Measurements from ENCODE around the gene IGF1R. TPM values are rescaled to one million over a fixed set of nuclear protein-coding genes. Genes with fewer than 3 reads are reported as not detected.

Gene IGF1R
- polyA plus RNA-seq, 1 experiment = 36.2 TPM

DNA sequence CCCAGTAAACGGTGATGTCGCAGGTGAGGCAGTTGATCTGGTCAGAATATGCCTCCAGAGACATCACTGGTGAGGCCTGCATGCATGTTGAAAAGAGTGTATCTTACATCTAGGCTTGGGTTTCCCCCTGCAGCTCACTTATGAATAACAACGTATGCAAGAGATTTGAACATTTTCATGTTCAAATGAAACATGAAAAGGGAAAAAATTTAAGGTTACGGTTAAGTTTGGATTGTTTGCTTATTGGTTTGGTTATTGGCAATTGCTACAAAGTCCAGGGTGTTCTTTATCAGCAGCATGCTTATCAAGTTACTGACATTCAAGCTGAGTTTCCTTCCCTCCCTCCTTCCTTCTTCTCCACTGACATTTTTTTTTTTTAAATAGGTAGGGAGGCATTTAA, 123.2 kb downstream of the IGF1R start:
- no peak for DNase-seq (ENCODE audit: low read depth)
- Histone ChIP-seq H3K27me3 (ENCODE audit: control insufficient read depth, insufficient read depth, low read length) (no peaks in the 10 kb centered on the region), H3K4me3 (ENCODE audit: low read depth, low read length) (no peak overlapping the region), H3K36me3 (ENCODE audit: control insufficient read depth, insufficient read depth, low read length) (no peaks in the 10 kb centered on the region)
- ChIA-PET CTCF (interaction anchor here (1.1 to 1.9 kb wide), 2 partner anchors 8 to 304 kb away, joined by 3 to 10 read pairs; no protein-coding TSS in a partner anchor), POLR2A (interaction anchor here (0.6 kb wide), 1 partner anchor 19 kb away, joined by 4 read pairs; no protein-coding TSS in a partner anchor)
- TF ChIP-seq, protein P1, sequence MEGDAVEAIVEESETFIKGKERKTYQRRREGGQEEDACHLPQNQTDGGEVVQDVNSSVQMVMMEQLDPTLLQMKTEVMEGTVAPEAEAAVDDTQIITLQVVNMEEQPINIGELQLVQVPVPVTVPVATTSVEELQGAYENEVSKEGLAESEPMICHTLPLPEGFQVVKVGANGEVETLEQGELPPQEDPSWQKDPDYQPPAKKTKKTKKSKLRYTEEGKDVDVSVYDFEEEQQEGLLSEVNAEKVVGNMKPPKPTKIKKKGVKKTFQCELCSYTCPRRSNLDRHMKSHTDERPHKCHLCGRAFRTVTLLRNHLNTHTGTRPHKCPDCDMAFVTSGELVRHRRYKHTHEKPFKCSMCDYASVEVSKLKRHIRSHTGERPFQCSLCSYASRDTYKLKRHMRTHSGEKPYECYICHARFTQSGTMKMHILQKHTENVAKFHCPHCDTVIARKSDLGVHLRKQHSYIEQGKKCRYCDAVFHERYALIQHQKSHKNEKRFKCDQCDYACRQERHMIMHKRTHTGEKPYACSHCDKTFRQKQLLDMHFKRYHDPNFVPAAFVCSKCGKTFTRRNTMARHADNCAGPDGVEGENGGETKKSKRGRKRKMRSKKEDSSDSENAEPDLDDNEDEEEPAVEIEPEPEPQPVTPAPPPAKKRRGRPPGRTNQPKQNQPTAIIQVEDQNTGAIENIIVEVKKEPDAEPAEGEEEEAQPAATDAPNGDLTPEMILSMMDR (IDR thresholded peaks at IDR 0.05; ENCODE audit: insufficient read depth, low read depth, low read length) = no peak

DNA sequence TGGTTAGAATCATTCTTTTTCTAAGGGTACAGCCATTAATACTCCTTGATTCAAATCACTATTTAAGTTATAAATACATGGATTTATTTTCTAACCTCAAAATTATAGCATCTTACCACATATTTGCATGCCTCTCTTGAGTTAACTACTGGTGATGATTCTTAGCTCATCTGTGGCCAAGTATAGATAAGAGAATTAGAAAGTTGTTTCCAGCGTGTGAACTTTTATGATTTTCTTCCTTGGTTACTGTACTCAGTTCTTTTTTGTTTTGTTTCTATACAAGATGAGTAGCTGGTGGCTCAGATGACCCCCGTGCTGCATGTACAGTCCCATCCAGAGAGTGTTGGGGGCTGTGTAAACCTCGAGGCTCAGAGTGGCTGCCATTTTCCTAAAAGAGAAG, 124.6 kb downstream of the IGF1R start:
- Histone ChIP-seq H3K4me3 (ENCODE audit: low read depth, low read length) (no peak overlapping the region), H3K36me3 (ENCODE audit: control insufficient read depth, insufficient read depth, low read length) (no peaks in the 10 kb centered on the region), H3K27me3 (ENCODE audit: control insufficient read depth, insufficient read depth, low read length) (no peaks in the 10 kb centered on the region)
- TF ChIP-seq, protein P1 (IDR thresholded peaks at IDR 0.05; ENCODE audit: insufficient read depth, low read depth, low read length) = no peak
- ChIA-PET POLR2A (no interaction called here), CTCF (no interaction called here)
- no peak for DNase-seq (ENCODE audit: low read depth)

DNA sequence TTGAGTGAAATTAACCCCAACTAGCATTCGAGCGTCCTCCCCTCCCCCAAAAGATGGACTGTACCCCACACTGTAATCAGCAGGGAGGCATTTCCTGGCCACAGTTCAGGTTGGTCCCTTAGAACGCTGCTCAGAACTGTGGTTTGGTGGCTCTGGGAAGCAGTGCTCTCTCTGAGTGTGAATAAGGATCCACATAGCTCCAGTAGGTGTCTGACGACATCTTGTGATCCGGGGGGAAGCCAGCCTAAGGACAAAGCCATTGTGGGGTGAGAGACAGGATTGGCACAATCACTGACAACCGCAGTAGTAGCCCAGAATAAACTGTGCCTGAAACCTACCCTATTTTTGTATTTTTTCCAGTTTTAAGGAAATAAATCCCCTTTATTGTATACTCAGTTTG, 125.3 kb downstream of the IGF1R start:
- no peak for DNase-seq (ENCODE audit: low read depth)
- ChIA-PET CTCF (no interaction called here), POLR2A (no interaction called here)
- TF ChIP-seq, protein P1 (IDR thresholded peaks at IDR 0.05; ENCODE audit: insufficient read depth, low read depth, low read length) = no peak
- H3K36me3 ChIP-seq (ENCODE audit: control insufficient read depth, insufficient read depth, low read length) = no peaks in the 10 kb centered on the region
- no peaks in the 10 kb centered on the region for H3K27me3 ChIP-seq (ENCODE audit: control insufficient read depth, insufficient read depth, low read length)
- H3K4me3 ChIP-seq (ENCODE audit: low read depth, low read length) = no peak overlapping the region

DNA sequence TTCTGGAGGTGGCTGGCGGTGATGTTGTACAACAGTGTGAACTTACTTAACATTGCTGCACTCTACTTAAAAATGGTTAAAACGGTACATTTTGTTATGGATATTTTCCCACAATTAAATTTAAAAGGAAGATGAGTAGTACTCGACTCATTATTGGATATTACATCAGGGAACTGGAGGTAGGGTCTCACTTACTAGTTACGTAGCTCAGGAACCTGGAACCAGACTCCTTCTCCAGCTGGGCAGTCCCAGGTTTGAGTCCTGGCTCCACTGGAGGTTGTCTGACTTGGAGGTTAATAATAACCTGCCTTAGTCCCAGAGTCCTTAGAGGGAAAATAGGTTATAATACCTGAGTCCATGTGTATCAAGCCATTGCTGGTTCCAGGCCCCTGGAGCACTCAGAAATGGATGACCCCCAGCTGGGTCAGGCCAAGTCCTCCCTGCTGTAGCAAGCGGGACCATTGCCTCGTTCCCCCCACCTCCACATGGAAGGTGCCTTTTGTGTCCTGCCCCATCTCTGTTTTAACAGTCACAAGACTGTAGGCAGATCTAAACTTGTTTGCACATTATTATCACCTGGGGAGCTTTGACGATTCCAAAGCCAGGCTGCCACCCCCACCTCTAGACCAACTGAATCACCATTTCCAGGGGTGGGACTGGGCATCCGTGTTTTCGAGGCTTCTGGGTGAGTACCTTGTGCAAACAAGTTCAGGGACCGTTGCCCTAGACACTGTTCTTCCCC, 126.6 kb downstream of the IGF1R start:
- no peak for DNase-seq (ENCODE audit: low read depth)
- Histone ChIP-seq H3K27me3 (ENCODE audit: control insufficient read depth, insufficient read depth, low read length) (no peaks in the 10 kb centered on the region), H3K4me3 (ENCODE audit: low read depth, low read length) (no peak overlapping the region), H3K36me3 (ENCODE audit: control insufficient read depth, insufficient read depth, low read length) (no peaks in the 10 kb centered on the region)
- ChIA-PET CTCF (no interaction called here), POLR2A (no interaction called here)
- TF ChIP-seq, protein P1 (IDR thresholded peaks at IDR 0.05; ENCODE audit: insufficient read depth, low read depth, low read length) = no peak

DNA sequence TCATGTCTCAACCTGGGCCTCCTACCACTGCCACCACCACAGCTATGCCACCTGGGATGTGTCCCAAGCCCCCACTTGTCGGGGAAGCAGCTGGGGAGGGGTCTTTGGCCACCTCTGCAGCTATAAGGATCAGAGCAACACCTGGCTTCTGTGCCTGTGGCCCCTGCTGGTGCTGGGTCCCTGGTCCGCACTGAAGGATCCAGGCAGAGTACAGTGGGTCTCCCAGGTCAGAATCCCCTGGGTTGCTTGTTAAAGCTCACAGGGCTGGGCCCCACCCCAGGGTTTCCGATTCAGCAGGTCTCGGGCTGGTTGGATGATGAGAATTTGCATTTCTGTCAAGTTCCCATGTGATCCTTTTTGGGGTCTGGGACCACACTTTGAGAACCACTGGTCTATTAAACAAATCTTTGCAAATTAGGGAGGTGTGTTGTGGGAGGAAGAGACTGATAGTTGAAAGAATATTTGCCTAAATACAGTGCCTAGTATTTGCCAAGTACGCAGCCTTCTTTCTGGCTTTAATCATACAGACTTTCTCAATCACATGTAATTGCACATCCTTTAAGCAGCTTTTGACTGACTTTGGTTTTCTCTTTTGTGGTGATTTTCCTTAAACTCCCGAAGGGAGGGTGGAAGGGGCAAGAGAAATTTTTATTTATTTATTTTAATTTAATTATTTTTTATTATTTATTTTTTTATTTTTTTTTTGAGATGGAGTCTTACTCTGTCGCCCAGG, 127.3 kb downstream of the IGF1R start:
- CTCF ChIA-PET = no interaction called here
- H3K36me3 ChIP-seq (ENCODE audit: control insufficient read depth, insufficient read depth, low read length) = no peaks in the 10 kb centered on the region
- no peaks in the 10 kb centered on the region for H3K27me3 ChIP-seq (ENCODE audit: control insufficient read depth, insufficient read depth, low read length)
- no peak for DNase-seq (ENCODE audit: low read depth)
- POLR2A ChIA-PET = no interaction called here
- no peak overlapping the region for H3K4me3 ChIP-seq (ENCODE audit: low read depth, low read length)
- TF ChIP-seq, protein P1 (IDR thresholded peaks at IDR 0.05; ENCODE audit: insufficient read depth, low read depth, low read length) = no peak
